HepG2 (cell line): Measurements from ENCODE around the gene ETV5.

Experiments used
- CAMTA2 ChIP-seq: sonication (generic); formaldehyde crosslinking; IDR thresholded peaks from 2 replicates; pipeline ENCODE4 v1.4.0; 2020; ENCODE audit warnings: mild to moderate bottlenecking, missing genetic modification reagents, borderline replicate concordance
- EZH2 ChIP-seq: conservative IDR thresholded peaks from 2 replicates; pipeline ENCODE4 v1.6.1; 2012; ENCODE audit warnings: mild to moderate bottlenecking, low read depth, low read length, moderate library complexity
- MXD1 ChIP-seq: sonication (generic); formaldehyde crosslinking; IDR thresholded peaks from 2 replicates; pipeline ENCODE4 v1.4.0; 2020; ENCODE audit warnings: mild to moderate bottlenecking, missing genetic modification reagents
- THYN1 ChIP-seq: sonication (generic); formaldehyde crosslinking; IDR thresholded peaks from 2 replicates; pipeline ENCODE4 v1.8.1; 2023; ENCODE audit warnings: low read depth, mild to moderate bottlenecking, moderate library complexity, missing genetic modification reagents, borderline replicate concordance
- ZBTB10 ChIP-seq: sonication (generic); formaldehyde crosslinking; IDR thresholded peaks from 2 replicates; pipeline ENCODE4 v1.4.0; 2020; ENCODE audit warnings: missing genetic modification reagents, borderline replicate concordance
- ZBTB7B ChIP-seq: sonication (generic); formaldehyde crosslinking; IDR thresholded peaks from 2 replicates; pipeline ENCODE4 v1.4.0; 2020; ENCODE audit warnings: missing genetic modification reagents
- ZNF7 ChIP-seq: IDR thresholded peaks from 2 replicates; pipeline ENCODE4 v1.6.1; 2016; ENCODE audit warnings: missing biosample characterization, missing genetic modification reagents
- ZNF83 ChIP-seq: sonication (generic); formaldehyde crosslinking; IDR thresholded peaks from 2 replicates; pipeline ENCODE4 v1.4.0; 2020; ENCODE audit warnings: missing genetic modification reagents, mild to moderate bottlenecking, borderline replicate concordance
- TF ChIP-seq, protein P1 (sequence below): sonication (generic); formaldehyde crosslinking; IDR thresholded peaks from 2 replicates; pipeline ENCODE4 v1.5.0; 2020; ENCODE audit warnings: mild to moderate bottlenecking, missing genetic modification reagents, moderate library complexity

DNA sequence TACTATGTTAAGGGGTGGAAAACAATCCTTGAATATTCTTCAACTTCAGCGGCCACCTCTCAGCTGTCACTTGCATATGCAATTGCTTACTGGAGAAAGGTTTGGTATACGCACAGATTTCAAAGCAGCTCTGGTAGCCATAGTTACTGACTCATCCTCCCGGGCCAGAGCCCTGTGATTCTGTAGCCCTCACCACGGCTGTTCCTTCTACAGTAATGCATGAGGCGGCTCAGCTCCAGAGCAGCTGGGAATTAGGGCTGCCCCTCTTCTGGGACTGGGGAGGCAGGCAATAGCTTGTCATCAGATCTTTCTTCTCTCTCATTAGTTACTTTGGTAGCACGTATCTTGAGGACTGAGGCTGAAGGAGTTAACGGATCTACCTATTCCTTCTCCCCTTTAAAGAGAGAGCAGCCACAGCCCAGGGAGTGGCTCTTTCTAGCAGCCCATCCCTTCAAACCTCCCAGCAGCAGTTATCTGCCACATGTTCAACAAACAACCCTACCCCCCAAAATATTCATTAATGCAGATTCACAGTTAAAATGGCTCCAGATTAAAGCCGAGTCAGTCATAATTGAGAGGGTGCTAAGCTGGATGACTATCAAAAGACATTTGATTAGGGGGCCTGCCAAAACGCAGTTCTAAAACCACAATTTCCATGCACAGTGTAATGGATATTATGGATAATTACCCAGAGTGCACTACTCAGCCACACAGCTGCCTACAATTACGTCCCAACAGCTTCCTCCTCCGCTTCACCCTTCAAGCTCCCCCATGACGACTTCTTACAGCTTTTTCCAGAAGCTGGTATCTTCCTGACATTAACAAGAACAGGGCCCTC is 54.7 kb downstream of the ETV5 start:
- no peak for TF ChIP-seq CAMTA2 (CRISPR knock-in tag)
- TF ChIP-seq MXD1 (CRISPR knock-in tag) = no peak
- TF ChIP-seq ZNF83 (CRISPR knock-in tag) = no peak
- TF ChIP-seq, protein P1, sequence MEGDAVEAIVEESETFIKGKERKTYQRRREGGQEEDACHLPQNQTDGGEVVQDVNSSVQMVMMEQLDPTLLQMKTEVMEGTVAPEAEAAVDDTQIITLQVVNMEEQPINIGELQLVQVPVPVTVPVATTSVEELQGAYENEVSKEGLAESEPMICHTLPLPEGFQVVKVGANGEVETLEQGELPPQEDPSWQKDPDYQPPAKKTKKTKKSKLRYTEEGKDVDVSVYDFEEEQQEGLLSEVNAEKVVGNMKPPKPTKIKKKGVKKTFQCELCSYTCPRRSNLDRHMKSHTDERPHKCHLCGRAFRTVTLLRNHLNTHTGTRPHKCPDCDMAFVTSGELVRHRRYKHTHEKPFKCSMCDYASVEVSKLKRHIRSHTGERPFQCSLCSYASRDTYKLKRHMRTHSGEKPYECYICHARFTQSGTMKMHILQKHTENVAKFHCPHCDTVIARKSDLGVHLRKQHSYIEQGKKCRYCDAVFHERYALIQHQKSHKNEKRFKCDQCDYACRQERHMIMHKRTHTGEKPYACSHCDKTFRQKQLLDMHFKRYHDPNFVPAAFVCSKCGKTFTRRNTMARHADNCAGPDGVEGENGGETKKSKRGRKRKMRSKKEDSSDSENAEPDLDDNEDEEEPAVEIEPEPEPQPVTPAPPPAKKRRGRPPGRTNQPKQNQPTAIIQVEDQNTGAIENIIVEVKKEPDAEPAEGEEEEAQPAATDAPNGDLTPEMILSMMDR (CRISPR knock-in tag) = no peak
- no peak for TF ChIP-seq ZNF7
- no peak for TF ChIP-seq ZBTB7B (CRISPR knock-in tag)
- no peak for TF ChIP-seq THYN1 (CRISPR knock-in tag)
- no peak for TF ChIP-seq EZH2
- TF ChIP-seq ZBTB10 (CRISPR knock-in tag) = no peak
